Measurements from ENCODE around the gene MAML3.

MAML3 gene

DNA sequence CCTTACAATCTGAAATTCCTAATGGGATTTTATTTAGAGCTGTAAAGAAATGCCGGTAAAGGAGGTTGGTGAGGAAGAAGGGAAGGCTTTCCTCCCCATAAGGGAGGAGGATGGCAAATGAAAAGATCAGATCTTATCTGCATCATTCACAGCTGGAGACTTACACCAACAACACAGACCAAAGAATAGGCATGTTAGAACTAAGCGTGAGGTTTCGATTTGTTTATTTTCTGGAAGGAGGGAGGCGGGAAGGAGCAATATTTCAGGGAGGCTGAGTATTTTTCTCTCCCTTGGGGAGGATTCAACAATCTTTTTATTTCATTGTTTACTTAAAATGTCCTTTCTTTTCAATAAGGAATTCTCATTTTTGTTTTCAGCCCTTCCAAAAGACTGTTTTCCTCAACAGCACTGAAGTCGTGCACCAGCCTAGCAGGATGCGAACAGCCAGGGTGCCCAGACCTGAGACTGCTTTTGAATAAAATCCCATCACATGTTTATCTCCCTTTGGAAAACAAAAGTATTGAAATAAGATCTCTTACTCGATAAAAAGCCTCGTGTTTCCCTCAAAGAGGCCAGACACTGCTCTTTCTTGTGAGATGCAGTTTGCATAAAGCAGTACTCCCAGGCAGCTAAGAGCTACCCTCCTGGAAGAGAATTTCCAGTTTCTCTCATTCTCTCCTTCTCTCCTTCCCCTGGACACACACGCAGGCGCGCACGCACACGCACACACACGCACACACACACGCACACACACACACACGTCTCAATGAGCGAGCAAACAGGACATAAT is 252.3 kb downstream of the MAML3 start:
- peak; percentile 51 for DNase-seq (ENCODE audit: low read depth, low spot score)

DNA sequence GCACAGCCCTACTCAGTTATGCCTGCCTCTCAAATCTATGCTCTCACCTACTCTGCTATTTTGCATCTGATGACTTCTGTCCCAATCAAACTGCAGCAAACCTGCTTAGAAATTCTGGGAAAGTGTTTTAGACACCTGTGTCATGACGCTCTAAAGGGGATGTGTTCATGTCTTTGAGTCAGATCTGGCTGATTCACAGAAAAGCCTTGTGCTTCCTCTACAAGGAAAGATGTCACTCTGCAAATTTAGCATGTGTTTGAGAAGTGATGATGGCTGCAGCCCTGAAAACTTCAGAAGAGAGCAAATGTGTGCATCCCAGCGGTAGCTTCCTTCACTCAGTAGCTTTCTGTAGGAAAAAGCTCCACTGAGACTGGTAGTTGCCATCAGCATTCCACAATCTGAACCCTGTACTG is 253.0 kb downstream of the MAML3 start:
- no peak for DNase-seq (ENCODE audit: low read depth, low spot score)

DNA sequence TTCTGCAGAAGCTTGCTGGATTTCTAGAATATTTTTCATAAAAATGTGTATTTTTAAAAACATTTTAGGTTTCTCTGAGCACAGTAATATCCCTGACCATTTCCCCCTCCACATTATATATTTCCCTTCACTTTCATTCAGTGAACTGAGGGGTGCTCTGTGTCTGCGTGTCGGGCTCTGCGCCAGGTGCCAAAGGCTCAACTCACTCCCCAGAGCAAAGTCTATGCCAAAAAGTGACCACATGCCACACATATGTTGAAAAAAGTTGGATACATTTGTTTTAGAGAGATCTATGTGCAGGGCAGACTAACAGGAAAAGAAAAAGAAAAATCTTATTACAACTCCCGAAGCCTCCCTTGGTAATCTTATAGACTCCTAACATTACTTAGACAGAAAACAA is 254.6 kb downstream of the MAML3 start:
- no peak for DNase-seq (ENCODE audit: low read depth, low spot score)

DNA sequence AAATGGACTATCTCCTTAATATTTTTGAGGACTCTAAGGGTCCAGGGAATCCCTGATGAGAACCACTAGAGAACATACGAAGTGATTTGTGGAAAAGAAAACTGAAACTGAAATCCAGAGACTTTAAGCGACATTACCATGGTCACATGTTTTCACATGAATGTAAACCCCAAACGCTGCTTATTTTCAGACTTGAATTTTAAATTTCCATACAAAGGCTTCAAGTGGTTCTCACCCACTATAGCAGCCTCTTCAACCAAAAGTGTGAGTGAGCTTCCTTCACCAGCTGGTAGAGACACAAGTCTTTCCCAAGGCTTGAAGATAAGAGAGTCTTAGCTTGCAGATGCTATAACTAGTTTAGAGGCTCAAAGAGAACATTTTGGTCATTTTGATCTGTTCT is 255.7 kb downstream of the MAML3 start:
- DNase-seq (ENCODE audit: low read depth, low spot score) = no peak

DNA sequence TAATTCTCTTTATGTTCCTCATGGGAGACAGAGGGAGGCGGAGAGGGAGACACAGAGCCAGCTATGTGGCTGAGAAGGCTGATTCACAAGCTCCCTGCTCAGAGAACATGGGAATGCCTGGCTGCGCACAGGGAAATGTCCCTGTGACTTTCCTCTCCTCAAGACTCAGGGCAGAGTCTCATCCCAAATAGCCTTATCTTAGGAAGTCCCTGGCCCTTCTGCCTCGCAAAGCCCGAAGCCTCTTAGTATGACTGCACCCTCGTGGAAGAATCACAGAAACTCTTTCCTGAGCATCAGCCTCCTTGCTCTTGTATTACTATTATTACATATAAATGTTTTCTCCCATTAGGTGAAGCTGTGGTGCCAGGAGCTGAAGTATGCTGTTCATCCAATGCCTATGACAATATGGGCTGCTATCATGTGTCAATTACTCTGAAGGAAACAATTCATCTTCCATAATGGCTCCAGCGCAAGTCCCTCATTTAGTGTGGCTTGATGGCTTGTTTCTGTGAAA is 257.8 kb downstream of the MAML3 start:
- DNase-seq (ENCODE audit: low read depth, low spot score) = no peak

DNA sequence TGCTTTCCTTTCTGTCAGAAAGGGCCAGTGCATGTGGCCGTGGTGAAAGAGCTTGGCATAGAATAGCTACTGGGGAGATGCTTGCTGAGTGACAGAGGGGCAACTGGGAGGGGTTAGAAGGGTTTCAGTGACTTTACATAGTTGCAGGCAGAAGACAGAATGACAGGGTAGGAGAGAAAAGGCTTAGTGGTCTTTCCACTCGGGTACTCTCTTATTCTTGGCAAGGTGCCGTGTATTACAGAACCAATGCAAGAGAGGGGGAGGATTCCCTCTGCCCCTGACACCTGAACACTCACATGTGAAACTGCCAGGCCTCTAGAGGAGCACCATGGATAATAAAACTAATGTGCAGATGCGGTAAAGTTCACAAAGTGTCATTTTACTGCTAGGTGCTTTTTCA is 260.2 kb downstream of the MAML3 start:
- no peak for DNase-seq (ENCODE audit: low read depth, low spot score)

DNA sequence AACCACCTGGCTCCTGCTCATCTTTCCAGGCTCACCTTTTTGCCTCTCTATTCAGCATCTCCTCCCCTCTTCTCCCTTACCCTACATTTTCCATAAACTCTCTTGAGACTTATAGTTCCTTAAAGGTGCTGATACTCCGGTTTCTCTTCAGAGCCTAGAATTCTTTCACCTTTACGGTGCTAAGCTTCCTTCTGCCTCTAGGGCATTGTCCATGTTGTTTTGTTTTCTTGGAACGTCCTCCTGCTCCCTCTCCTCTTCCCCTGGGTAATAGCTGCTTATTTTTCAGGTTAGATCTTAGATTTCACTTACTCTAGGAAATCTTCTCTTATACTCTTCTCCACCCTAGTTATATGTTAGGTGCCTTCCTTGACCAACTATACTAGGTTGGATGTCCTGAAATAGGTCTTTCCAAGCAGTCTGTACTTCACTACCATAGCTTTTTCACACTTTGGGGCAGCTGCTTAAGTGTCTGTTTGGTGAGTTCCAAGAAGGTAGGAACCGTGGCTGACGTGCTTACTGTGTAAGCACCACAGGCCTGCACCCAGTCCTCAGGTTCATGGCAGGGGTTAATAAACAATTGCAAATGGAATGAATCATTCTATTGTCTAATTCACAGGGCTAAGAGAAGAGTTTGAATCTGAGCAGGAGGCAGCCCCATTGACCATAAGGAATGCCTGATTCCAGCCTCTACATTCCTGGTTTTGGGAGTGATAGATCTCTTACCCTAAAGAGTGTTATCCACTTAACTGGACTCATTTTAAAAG is 260.8 kb downstream of the MAML3 start:
- DNase-seq (ENCODE audit: low read depth, low spot score) = peak; percentile 57

DNA sequence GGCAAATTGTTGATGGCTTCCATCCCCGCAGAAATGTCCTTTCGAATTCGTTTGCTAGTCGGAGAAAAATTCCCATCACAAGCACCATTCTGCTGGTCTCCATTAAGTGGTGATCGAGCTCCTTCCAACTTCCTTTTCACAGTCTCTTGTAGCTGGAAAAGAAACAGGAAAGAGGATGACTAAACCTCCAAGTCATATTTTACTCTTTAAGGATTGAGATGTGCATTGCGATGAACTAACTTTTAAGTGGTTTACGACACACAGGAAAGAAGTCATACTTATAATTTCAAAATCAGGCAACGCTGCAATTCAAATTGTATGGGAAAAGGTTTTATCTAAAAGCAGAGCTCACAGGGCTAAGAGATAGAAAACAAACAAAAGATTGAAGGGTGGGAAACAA is 263.2 kb downstream of the MAML3 start:
- DNase-seq (ENCODE audit: low read depth, low spot score) = no peak

DNA sequence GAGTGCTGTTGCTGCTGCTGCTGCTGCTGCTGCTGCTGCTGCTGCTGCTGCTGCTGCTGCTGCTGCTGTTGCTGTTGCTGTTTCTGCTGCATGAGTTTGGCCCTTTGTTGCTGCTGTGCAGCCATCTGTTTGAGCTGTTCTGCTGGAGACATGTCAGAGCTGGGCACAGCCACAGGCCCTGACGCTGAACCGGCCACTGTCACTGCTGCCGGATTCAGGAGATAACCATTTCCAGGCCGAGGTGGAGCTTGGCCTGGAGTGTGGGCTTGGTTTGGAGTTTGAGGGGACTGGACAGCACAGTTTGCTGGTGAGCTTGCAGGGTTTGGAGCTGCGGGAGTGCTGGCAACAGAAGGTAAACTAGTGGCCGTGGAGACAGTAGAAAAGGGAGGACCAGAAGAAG is 264.1 kb downstream of the MAML3 start:
- DNase-seq (ENCODE audit: low read depth, low spot score) = no peak

DNA sequence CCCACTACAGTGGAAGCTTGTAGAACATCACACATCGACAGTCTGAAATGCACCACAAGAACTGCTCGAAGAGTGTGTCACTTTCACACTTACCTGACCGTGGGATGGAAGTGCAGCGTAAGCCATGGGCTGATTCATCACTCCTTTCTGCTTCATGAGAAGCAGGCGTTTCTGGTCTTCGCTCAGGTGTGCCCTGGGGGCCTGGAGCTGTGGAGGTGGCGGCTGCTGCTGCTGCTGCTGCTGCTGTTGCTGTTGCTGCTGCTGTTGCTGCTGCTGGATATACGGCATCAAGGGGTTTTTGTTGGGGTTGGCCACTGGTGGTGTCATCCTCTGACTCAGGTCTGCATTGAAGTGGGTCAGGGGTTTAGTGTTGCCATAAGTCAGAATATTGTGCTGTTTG is 264.7 kb downstream of the MAML3 start:
- no peak for DNase-seq (ENCODE audit: low read depth, low spot score)

DNA sequence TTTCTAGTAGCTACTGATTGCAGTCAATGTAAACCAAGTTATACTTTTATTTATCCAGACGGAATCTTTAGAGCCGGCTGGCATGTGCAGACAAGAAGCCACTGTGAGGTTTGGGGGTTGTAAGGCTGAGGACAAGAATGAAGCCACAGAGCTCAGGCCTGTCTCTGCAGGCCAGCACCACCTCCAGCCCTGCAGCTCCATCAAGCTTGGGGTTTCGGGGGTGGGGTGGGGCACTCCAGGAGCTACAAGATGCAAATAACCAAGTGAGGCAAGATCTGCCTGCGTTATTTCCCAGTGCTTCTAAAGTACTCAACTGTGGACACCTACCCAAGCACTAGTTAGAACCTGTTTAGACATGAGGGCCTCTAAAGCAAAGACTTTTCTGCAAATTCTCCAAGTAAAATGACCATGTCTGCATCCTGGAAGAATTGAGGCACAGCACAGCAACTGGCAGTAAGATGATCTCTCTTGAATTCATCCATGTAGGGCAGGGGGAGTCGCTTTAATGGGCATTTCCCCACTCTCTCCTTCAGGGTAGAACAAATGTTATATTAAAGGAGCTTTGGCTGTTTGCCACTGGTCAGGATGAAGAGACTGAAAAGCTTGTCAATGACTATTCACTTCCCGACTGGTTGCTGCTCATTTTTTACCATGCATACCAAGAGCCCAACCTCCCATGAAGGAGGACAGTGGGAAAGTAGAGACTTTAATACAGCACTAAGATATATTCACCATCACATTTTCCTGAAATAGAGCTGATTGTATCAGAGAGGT is 265.8 kb downstream of the MAML3 start:
- peak; percentile 42 for DNase-seq (ENCODE audit: low read depth, low spot score)

DNA sequence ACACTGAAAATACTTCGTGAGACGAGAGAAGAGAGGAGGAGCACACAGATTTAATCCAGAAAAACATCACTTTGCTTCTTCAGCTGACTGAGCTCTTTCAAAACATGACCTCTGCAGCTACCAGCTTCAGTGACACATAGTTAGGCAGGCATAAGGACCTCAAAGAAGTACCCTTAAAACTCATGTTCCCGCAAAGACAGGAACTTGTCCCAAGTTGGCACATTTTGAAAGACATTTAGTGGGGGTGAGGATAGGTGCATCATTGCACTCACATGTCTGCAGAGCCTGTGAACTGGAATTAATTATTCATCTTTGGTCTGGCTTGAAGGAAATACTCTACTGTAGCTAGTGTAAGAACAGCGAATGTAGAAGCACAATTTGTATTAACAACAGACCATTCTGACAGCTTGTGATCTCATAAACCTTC is 266.6 kb downstream of the MAML3 start:
- DNase-seq (ENCODE audit: low read depth, low spot score) = no peak

DNA sequence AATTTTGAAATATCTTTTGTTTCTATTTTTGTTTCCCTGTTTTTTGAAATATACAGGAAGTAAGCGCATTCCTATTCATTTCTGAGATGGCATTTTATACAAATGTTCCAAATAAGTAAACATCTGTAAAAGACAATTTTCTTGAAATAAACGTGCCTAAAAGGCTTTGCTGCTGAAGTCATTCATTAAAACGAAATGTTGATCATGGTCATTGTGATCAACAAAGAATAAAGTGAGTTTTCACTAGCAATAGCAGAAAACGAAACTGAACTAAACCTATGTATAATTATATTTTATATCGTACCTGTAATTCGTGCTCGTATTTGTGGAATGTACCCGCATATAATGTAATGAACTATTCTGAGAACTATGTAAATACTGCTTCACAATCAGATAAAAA is 267.2 kb downstream of the MAML3 start:
- no peak for DNase-seq (ENCODE audit: low read depth, low spot score)

DNA sequence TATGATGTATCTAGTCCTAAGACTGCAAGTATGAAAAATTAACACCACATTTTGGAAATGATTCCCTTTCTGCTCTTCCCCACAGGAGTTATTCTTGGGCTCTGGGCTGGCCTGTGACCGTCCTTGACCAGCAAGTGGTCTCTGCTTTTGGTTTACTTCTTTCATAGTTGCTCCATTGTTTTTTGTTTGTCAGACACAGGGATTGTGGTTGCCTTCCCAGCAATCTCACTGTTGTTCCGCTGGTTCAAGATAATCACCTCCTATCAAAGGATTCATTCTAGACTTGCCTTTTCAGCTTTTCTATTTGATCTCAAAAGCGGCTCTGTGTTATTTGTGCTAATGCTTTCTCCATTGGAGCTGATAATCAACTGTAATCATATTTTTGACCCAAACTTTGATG is 269.5 kb downstream of the MAML3 start:
- no peak for DNase-seq (ENCODE audit: low read depth, low spot score)

DNA sequence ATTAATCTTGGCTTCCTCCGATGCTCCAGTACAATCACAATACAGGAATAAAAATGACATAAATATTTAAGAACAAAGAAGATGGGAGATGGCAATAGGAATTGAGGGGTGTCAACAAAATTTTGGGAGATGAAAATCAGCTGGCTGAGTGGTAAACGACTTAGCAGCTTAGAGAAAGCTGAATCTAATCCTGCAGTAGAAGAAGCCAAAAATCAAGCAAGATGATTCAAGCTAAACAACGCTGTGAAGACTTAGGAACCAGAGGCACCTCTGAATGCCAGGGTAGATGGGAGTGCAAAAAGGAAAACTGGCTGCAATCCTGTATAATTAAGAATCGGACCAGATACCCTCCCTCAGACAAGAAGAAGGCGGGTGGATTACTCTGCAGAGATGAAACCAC is 273.1 kb downstream of the MAML3 start:
- no peak for DNase-seq (ENCODE audit: low read depth, low spot score)

DNA sequence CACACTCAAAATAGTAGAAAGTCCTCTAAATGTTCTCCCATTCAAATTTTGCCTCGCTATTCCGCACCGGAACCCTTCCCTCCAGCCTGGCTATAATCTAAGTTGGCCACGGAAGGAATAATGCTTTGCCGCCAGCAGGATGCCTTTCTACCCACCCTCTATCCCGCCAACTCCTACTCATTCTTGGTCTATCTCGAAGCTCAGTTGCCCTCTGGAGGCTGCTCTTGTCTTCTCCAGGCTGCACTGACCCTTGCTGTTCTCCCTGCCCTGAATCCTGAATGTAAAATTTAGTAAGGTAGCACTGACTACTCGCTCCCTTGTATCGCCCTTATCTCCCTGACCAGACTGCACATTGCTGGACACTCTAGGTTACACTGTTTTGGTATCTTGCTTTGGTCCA is 275.9 kb downstream of the MAML3 start:
- no peak for DNase-seq (ENCODE audit: low read depth, low spot score)

DNA sequence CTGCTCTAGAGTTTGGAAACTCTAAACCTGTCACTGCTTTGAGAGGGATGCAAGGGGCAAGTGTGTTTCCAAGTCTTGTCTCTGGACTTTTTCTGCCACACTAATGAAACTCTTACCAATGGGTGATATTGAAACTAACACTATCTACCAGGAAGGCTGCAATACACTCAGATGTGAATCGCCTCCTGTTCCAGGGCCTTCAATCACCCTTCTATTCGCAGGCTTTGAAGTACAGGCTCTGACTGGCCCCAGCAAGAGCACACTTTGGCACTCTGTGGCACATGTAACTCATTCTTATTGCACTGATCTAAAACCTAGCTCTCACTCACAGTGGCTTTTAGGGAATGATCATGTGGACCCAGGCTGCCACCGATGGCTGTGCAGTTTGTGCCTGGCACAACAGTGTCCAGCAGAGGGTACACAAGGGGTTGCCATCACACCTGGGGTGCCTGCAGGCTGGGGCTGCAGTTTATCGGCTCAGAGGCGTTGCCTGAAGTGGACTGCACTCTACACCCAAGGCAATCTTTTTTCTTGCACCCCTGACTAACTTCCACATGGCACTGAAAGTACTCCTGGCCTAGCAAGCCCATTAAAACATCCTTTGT is 277.5 kb downstream of the MAML3 start:
- DNase-seq (ENCODE audit: low read depth, low spot score) = no peak

DNA sequence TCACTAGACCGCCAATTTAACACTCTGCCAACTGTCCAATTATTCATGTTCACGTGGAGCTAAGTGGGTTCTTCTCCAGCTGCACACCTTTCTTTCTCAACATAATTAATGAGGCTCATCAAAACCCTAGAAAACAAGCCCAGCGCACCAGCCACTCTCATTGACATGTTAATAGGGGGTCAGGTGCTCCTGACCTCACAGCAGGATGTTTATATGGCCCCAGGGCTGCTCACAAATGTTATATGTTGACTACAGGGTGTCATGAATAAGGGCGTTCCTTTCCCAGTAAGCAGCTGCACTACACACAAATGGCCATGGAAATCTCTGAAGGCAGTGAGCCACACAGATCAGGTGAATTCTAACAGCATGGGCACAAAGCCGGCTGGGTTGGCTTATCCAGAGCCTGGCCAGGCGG is 278.6 kb downstream of the MAML3 start:
- DNase-seq (ENCODE audit: low read depth, low spot score) = no peak

DNA sequence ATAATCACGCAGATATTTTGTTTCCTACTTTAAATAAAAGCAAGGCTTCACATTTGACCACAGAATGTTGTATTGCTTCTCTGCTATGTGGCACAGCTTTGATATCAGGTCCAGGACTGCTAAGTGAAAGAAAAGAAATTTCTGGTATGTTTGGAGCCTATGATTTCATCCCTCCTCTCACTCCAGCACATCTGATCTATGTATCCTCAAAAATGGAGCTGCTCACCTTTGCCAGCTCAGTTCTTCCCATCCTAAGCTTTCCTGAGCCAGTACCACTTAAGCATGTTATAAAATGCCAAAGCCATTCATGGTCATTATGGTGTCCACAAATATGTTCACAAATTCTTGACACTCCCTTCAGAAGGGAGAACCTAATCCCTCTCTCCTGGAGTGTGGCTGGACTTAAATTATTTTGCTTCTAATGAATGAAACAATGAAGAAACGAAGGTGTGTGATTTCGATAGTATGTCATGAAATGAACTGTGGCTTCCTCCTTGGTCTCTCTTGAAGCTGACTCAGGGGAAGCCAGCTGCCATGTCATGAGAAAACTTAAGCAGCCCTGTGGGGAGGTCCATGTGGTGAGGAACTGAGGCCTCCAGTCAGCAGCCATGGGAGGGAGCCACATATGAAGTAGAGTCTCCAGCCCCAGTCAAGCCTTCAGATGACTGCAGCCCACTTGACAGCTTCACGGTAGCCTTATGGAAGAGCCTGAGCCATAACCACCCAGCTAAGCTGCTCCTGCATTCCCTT is 280.7 kb downstream of the MAML3 start:
- peak; percentile 81 for DNase-seq (ENCODE audit: low read depth, low spot score)

DNA sequence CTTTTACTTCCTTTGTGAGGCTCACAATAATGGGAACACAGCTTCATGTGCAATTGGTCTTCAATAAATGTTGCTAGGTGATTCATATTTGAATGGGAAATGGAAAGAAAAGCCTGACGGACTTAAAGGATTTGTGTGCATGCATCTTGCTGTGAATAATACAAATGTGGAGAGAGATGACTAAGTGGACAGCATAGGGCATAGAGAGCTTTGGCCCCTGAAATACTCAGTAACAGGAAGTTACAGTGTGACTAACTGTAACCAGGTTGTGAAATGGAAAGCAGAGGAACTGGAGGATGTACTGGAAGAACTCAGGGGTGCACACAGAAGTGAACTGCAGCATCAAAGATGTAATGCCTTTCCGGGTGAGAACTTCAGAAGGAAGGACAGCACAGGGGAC is 281.7 kb downstream of the MAML3 start:
- DNase-seq (ENCODE audit: low read depth, low spot score) = peak; percentile 79

DNA sequence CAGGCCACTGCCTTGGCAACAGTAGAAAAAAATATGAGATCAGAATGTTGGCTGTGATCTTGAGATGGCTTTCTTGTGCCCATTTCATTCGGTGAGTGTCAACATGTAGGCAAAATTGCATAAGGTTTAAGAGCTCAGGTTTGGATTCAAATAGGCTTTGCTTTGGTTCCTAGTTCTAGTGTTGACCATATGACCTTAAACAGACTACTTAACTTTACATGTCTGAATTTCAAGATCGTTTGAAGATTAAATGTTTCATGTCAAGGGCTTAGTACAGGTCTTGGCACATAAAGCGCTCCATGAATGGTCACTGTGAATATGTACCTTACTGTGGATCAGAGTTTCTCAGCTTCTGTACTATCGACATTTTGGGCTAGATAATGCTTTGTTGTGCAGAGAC is 284.2 kb downstream of the MAML3 start:
- no peak for DNase-seq (ENCODE audit: low read depth, low spot score)
